PC-3 (cell line): ENCODE measurements around the gene DIAPH2. TPM values are rescaled to one million over a fixed set of nuclear protein-coding genes. Genes with fewer than 3 reads are reported as not detected.

Experiments
- ATAC-seq: fragments of 200-7000 bp; cut with Tn5 transposase; 2 replicates; pipeline ENCODE4 v1.9.1; 2020; ENCODE audit warnings: mild to moderate bottlenecking, moderate library complexity
- BruUV-seq: library from RNA; stranded (reverse); fragments of 400-500 nt; replicated peaks from 2 replicates; lab custom pipeline; 2021; lab: Mats Ljungman, UMichigan
- CTCF ChIA-PET: fragments of 300-600 bp; sonication (Branson Sonifier 250); formaldehyde crosslinking; loops from one replicate; lab custom pipeline; 2022; ENCODE audit warnings: antibody characterized with exemption; lab: Charles Lee
- POLR2A ChIA-PET: fragments of 300-600 bp; sonication (Branson Sonifier 250); formaldehyde crosslinking; loops from one replicate; lab custom pipeline; 2022; ENCODE audit warnings: antibody characterized with exemption; ENCODE audit not compliant: unreplicated experiment; lab: Charles Lee
- DNase-seq: peaks from one replicate; pipeline ENCODE4 v3.0.0-alpha.2; 2015
- H2AFZ ChIP-seq: fragments of 300-600 bp; sonication (generic); 2 replicates; pipeline ENCODE4 v1.6.0; 2016; ENCODE audit warnings: antibody characterized with exemption, low read length
- H3F3A ChIP-seq: fragments of 300-600 bp; sonication (generic); one replicate; pipeline ENCODE4 v1.6.0; 2017; ENCODE audit warnings: antibody characterized with exemption, low read length, control low read depth, mild to moderate bottlenecking; ENCODE audit not compliant: unreplicated experiment
- H3K27ac ChIP-seq: fragments of 300-600 bp; sonication (generic); 2 replicates; pipeline ENCODE4 v1.5.1; 2016; ENCODE audit warnings: mild to moderate bottlenecking, low read length
- H3K27me3 ChIP-seq: fragments of 300-600 bp; sonication (generic); 2 replicates; pipeline ENCODE4 v1.6.1; 2016; ENCODE audit warnings: low read length, mixed read lengths
- H3K36me3 ChIP-seq: fragments of 300-600 bp; sonication (generic); 2 replicates; pipeline ENCODE4 v1.6.1; 2016; ENCODE audit warnings: low read depth, mixed run types, low read length, mixed read lengths
- H3K4me1 ChIP-seq: fragments of 300-600 bp; sonication (generic); 2 replicates; pipeline ENCODE4 v1.5.1; 2016; ENCODE audit warnings: low read length; ENCODE audit not compliant: insufficient read depth
- H3K4me2 ChIP-seq: fragments of 300-600 bp; sonication (generic); 2 replicates; pipeline ENCODE4 v1.6.0; 2016; ENCODE audit warnings: low read length
- H3K4me3 ChIP-seq: fragments of 300-600 bp; sonication (generic); 2 replicates; pipeline ENCODE4 v1.5.1; 2016; ENCODE audit warnings: mild to moderate bottlenecking, low read length, mixed read lengths
- H3K79me2 ChIP-seq: fragments of 300-600 bp; sonication (generic); 2 replicates; pipeline ENCODE4 v1.6.1; 2017; ENCODE audit warnings: low read length, mixed read lengths
- H3K9ac ChIP-seq: fragments of 300-600 bp; sonication (generic); 2 replicates; pipeline ENCODE4 v1.6.0; 2016; ENCODE audit warnings: mild to moderate bottlenecking, low read length
- H3K9me2 ChIP-seq: fragments of 300-600 bp; sonication (generic); replicated peaks from 2 replicates; pipeline ENCODE4 v1.6.1; 2016; ENCODE audit warnings: mixed run types, low read length, mixed read lengths
- H3K9me3 ChIP-seq: fragments of 300-600 bp; sonication (generic); 2 replicates; pipeline ENCODE4 v1.6.1; 2016; ENCODE audit warnings: low read length, mixed read lengths
- H4K20me1 ChIP-seq: fragments of 300-600 bp; sonication (generic); 2 replicates; pipeline ENCODE4 v1.6.1; 2016; ENCODE audit warnings: low read length, mixed read lengths
- EZH2 ChIP-seq: fragments of 300-600 bp; sonication (generic); IDR thresholded peaks from one replicate; pipeline ENCODE4 v1.6.1; 2017; ENCODE audit warnings: antibody characterized with exemption, mild to moderate bottlenecking, low read length; ENCODE audit not compliant: unreplicated experiment
- EZH2phosphoT487 ChIP-seq: fragments of 300-600 bp; sonication (generic); IDR thresholded peaks from 2 replicates; pipeline ENCODE4 v1.6.1; 2018; ENCODE audit warnings: mild to moderate bottlenecking, antibody characterized with exemption, low read length, borderline replicate concordance
- intact Hi-C: fragments of 100-400 bp; cut with micrococcal nuclease; formaldehyde crosslinking; loops from 2 replicates; pipeline ENCODE4 v1.9.0; 2023
- total RNA-seq: library from RNA; depleted of rRNA; stranded (reverse); fragments of >200 nt; gene quantifications from 2 replicates; pipeline ENCODE4 v1.2.3, GENCODE V29; 2014
- TF ChIP-seq, protein P1 (sequence below): fragments of 300-600 bp; sonication (generic); conservative IDR thresholded peaks from 2 replicates; pipeline ENCODE4 v1.5.1; 2017; ENCODE audit warnings: antibody characterized with exemption, low read depth, mild to moderate bottlenecking, low read length

DIAPH2 gene
- total RNA-seq, 1 experiment from 2014 or later = 15.1 TPM

DNA sequence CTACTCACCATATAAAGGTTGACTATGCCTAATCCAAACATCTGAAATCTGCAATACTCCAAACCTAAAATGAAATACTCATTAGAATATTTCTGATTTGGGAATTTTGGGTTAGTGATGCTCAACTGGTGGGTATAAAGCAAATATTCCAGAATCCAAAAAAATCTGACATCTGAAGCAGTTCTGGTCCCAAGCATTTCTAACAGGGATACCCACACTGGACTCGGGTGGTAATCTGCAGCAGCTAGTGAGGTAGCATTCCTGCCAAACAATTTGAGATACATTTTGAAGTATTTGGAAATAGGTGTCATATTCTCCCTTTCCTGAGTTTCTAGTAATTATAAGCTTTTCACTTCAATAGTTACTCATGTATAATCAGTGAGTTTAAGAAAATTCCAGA, 149.5 kb downstream of the DIAPH2 start:
- TF ChIP-seq EZH2 = no peak
- TF ChIP-seq, protein P1, sequence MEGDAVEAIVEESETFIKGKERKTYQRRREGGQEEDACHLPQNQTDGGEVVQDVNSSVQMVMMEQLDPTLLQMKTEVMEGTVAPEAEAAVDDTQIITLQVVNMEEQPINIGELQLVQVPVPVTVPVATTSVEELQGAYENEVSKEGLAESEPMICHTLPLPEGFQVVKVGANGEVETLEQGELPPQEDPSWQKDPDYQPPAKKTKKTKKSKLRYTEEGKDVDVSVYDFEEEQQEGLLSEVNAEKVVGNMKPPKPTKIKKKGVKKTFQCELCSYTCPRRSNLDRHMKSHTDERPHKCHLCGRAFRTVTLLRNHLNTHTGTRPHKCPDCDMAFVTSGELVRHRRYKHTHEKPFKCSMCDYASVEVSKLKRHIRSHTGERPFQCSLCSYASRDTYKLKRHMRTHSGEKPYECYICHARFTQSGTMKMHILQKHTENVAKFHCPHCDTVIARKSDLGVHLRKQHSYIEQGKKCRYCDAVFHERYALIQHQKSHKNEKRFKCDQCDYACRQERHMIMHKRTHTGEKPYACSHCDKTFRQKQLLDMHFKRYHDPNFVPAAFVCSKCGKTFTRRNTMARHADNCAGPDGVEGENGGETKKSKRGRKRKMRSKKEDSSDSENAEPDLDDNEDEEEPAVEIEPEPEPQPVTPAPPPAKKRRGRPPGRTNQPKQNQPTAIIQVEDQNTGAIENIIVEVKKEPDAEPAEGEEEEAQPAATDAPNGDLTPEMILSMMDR = no peak
- TF ChIP-seq EZH2phosphoT487 = no peak
- no peak for ATAC-seq
- no peaks in the 10 kb centered on the region for H3F3A ChIP-seq
- no peaks in the 10 kb centered on the region for H4K20me1 ChIP-seq
- no peak for DNase-seq
- no peaks in the 10 kb centered on the region for H3K9me2 ChIP-seq
- H3K27me3 ChIP-seq = no peaks in the 10 kb centered on the region
- H3K4me3 ChIP-seq = no peak overlapping the region
- peaks cover 16% of the 10 kb centered on the region for H3K4me1 ChIP-seq
- no peaks in the 10 kb centered on the region for H3K36me3 ChIP-seq
- H3K79me2 ChIP-seq = no peaks in the 10 kb centered on the region
- no peak overlapping the region for H3K9ac ChIP-seq
- H2AFZ ChIP-seq = no peak overlapping the region
- H3K4me2 ChIP-seq = no peak overlapping the region
- CTCF ChIA-PET = no interaction called here
- intact Hi-C loops = no loop called here
- no TSS peak for BruUV-seq
- H3K27ac ChIP-seq = no peak overlapping the region
- POLR2A ChIA-PET = no interaction called here
- no peaks in the 10 kb centered on the region for H3K9me3 ChIP-seq

DNA sequence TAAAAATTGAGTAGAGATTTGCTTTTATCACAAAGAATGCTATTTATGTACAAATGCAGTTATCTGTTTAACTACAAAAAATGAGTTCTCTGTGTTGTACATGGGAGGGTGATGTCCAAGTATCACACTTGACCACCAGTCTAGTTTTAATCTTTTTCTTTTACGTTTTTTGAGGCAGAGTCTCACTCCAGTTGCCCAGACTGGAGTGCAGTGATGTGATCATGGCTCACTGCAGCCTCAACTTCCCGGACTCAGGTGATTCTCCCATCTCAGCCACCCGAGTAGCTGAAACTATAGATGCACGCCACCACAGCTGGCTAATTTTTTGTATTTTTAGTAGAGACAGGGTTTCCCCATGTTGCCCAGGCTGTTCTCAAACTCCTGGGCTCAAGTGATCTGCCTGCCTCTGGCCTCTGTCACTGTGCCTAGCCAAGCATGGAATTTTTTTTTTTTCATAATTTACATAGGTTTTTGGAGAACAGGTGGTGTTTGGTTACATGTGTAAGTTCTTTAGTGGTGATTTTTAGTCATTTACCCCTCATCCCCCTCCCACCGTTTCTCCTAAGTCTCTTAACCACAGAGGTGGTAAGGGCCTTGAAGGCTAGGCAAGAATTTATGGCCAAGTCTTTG, 151.1 kb downstream of the DIAPH2 start:
- no peak for TF ChIP-seq EZH2
- TF ChIP-seq, protein P1 = no peak
- TF ChIP-seq EZH2phosphoT487 = no peak
- Histone ChIP-seq H3K9me3 (no peaks in the 10 kb centered on the region), H3K36me3 (no peaks in the 10 kb centered on the region), H3K79me2 (no peaks in the 10 kb centered on the region), H3K27me3 (no peaks in the 10 kb centered on the region), H3K4me3 (no peak overlapping the region), H3K27ac (no peak overlapping the region), H3K4me1 (peaks cover 16% of the 10 kb centered on the region), H3F3A (no peaks in the 10 kb centered on the region), H2AFZ (no peak overlapping the region), H3K9me2 (no peaks in the 10 kb centered on the region), H4K20me1 (no peaks in the 10 kb centered on the region), H3K4me2 (no peak overlapping the region), H3K9ac (no peak overlapping the region)
- no peak for DNase-seq
- no peak for ATAC-seq
- intact Hi-C loops = no loop called here
- no TSS peak for BruUV-seq
- POLR2A ChIA-PET = no interaction called here
- CTCF ChIA-PET = no interaction called here

DNA sequence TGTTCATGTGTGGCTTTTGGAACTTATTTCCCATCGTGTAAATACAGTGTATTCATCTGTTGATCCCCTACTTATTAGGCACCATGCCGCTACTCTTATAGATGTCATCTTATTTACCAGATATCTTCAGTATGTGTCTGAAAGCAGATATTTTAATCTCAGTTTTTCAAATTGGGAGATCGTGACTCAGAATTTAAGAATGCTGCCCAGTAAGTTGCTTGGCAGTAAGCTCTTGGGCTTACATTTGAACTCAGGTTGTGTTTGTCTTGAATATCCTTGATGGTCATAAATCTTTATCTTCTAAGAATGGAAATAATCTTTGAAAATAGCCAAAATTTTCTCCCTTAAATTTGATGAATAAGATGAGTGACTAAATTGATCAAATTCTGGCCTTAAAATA, 153.2 kb downstream of the DIAPH2 start:
- H3K27ac ChIP-seq = no peak overlapping the region
- H3K79me2 ChIP-seq = no peaks in the 10 kb centered on the region
- CTCF ChIA-PET = no interaction called here
- H3K9ac ChIP-seq = no peak overlapping the region
- H2AFZ ChIP-seq = no peak overlapping the region
- no peaks in the 10 kb centered on the region for H3K9me2 ChIP-seq
- ATAC-seq (peak; percentile 70), DNase-seq (peak; percentile 82)
- POLR2A ChIA-PET = no interaction called here
- no TSS peak for BruUV-seq
- peak overlapping the region; percentile 40 for H3K4me2 ChIP-seq
- H3K27me3 ChIP-seq = no peaks in the 10 kb centered on the region
- peaks cover 16% of the 10 kb centered on the region for H3K4me1 ChIP-seq
- intact Hi-C loops = no loop called here
- TF ChIP-seq, protein P1 = no peak
- no peak for TF ChIP-seq EZH2phosphoT487
- no peaks in the 10 kb centered on the region for H3K9me3 ChIP-seq
- H3K4me3 ChIP-seq = no peak overlapping the region
- no peaks in the 10 kb centered on the region for H3F3A ChIP-seq
- no peaks in the 10 kb centered on the region for H3K36me3 ChIP-seq
- H4K20me1 ChIP-seq = no peaks in the 10 kb centered on the region
